GM12878 (cell line): Measurements from ENCODE around the gene FTMT. TPM values are rescaled to one million over a fixed set of nuclear protein-coding genes. Genes with fewer than 3 reads are reported as not detected.

ENCODE experiments used
- ATAC-seq: fragments of 200-7000 bp; cut with Tn5 transposase; 3 replicates; pipeline ENCODE4 v1.9.1; 2020; ENCODE audit warnings: mild to moderate bottlenecking, moderate library complexity
- BruUV-seq: library from RNA; stranded (reverse); fragments of 400-500 nt; replicated peaks from 2 replicates; lab custom pipeline; 2021; lab: Mats Ljungman, UMichigan
- CTCF ChIA-PET: fragments of 300-600 bp; sonication (Branson Sonifier 250); formaldehyde crosslinking; extraction: SDS; loops from one replicate; lab custom pipeline; 2021; ENCODE audit warnings: inconsistent platforms; lab: Yijun Ruan, JAX
- POLR2A ChIA-PET: fragments of 350-600 bp; formaldehyde crosslinking; extraction: SDS; loops from one replicate; lab custom pipeline; 2021; ENCODE audit warnings: inconsistent platforms; lab: Charles Lee
- RAD21 ChIA-PET: fragments of 300-600 bp; sonication (Branson Sonifier 250); formaldehyde crosslinking; loops from one replicate; lab custom pipeline; 2023; ENCODE audit warnings: antibody characterized with exemption; ENCODE audit not compliant: unreplicated experiment; lab: Charles Lee
- SMC1A ChIA-PET: fragments of 300-600 bp; sonication (Branson Sonifier 250); formaldehyde crosslinking; loops from one replicate; lab custom pipeline; 2023; ENCODE audit not compliant: unreplicated experiment, uncharacterized antibody; lab: Charles Lee
- DNase-seq: peaks from one replicate; pipeline ENCODE4 v3.0.0-alpha.2; 2011; ENCODE audit warnings: low read depth, low spot score
- FAIRE-seq: peaks from 3 replicates; lab custom pipeline; 2011; peaks lifted over from hg19 to GRCh38; lab: Jason Lieb, UNC
- H2AFZ ChIP-seq: 2 replicates; pipeline ENCODE4 v1.6.0; 2011; ENCODE audit warnings: low read depth, low read length, control low read depth; ENCODE audit not compliant: control insufficient read depth
- H3K27ac ChIP-seq: 2 replicates; pipeline ENCODE4 v1.5.1; 2011; ENCODE audit warnings: control low read depth; ENCODE audit not compliant: control insufficient read depth, insufficient read depth
- H3K27me3 ChIP-seq, 2 experiments: replicated peaks in 1 of 2; 2 replicates each; pipeline versions ENCODE4 v1.6.0 to v1.6.1; 2011; ENCODE audit warnings: low read length in 1 of 2; ENCODE audit not compliant: control insufficient read depth in 2 of 2, insufficient read depth in 2 of 2
- H3K36me3 ChIP-seq, 2 experiments: 2 replicates each; pipeline ENCODE4 v1.5.1; 2011; ENCODE audit warnings: low read length in 1 of 2; ENCODE audit not compliant: control insufficient read depth in 2 of 2, insufficient read depth in 2 of 2
- H3K4me1 ChIP-seq: 2 replicates; pipeline ENCODE4 v1.6.1; 2011; ENCODE audit warnings: mild to moderate bottlenecking, low read length, moderate library complexity, mixed read lengths; ENCODE audit not compliant: control insufficient read depth, insufficient read depth
- H3K4me2 ChIP-seq: 2 replicates; pipeline ENCODE4 v1.6.0; 2011; ENCODE audit warnings: control low read depth; ENCODE audit not compliant: control insufficient read depth, insufficient read depth
- H3K4me3 ChIP-seq: fragments of 200-600 bp; sonication (generic); 2 replicates; pipeline ENCODE4 v1.5.1; 2016
- H3K79me2 ChIP-seq: 2 replicates; pipeline ENCODE4 v1.6.0; 2011; ENCODE audit warnings: low read length; ENCODE audit not compliant: control insufficient read depth, insufficient read depth
- H3K9ac ChIP-seq: 2 replicates; pipeline ENCODE4 v1.8.0; 2011; ENCODE audit warnings: low read length, control low read depth, mixed read lengths; ENCODE audit not compliant: control insufficient read depth, insufficient read depth
- H3K9me3 ChIP-seq: replicated peaks from 3 replicates; pipeline ENCODE4 v1.5.1; 2011; ENCODE audit warnings: mild to moderate bottlenecking, low read length; ENCODE audit not compliant: control insufficient read depth, insufficient read depth
- H4K20me1 ChIP-seq: 2 replicates; pipeline ENCODE4 v1.6.0; 2011; ENCODE audit not compliant: control insufficient read depth, insufficient read depth
- ASH2L ChIP-seq: fragments of 300-600, 200-600 bp; sonication (generic); IDR thresholded peaks from 2 replicates; pipeline ENCODE4 v1.6.1; 2017; ENCODE audit warnings: low read depth, mild to moderate bottlenecking, borderline replicate concordance
- CBFB ChIP-seq: IDR thresholded peaks from 2 replicates; pipeline ENCODE4 v1.6.1; 2016; ENCODE audit warnings: antibody characterized with exemption, low read depth
- CHD2 ChIP-seq: IDR thresholded peaks from 2 replicates; pipeline ENCODE4 v1.6.1; 2011; ENCODE audit warnings: low read depth, low read length, improper control_type of control experiment, borderline replicate concordance
- CHD4 ChIP-seq: fragments of 200-600 bp; sonication (generic); IDR thresholded peaks from 2 replicates; pipeline ENCODE4 v1.6.1; 2016; ENCODE audit warnings: mild to moderate bottlenecking
- EGR1 ChIP-seq, 2 experiments: IDR thresholded peaks; 1 replicate in 1 of 2; 2 replicates in 1 of 2; pipeline ENCODE4 v1.6.1; 2011 to 2012; ENCODE audit warnings: low read depth in 2 of 2, low read length in 2 of 2, borderline replicate concordance in 1 of 2, mild to moderate bottlenecking in 1 of 2, moderate library complexity in 1 of 2
- FOS ChIP-seq: IDR thresholded peaks from 3 replicates; pipeline ENCODE4 v1.6.1; 2011; ENCODE audit warnings: borderline replicate concordance; ENCODE audit not compliant: insufficient read length; ENCODE audit errors: extremely low read depth
- MEF2B ChIP-seq: fragments of 450-650 bp; IDR thresholded peaks from 2 replicates; pipeline ENCODE4 v1.6.1; 2018; ENCODE audit warnings: mild to moderate bottlenecking, moderate library complexity; ENCODE audit not compliant: partially characterized antibody, poor library complexity, severe bottlenecking
- POLR2AphosphoS2 ChIP-seq: IDR thresholded peaks from 2 replicates; pipeline ENCODE4 v1.6.1; 2011; ENCODE audit warnings: low read depth, mild to moderate bottlenecking, low read length, improper control_type of control experiment, moderate library complexity
- YY1 ChIP-seq: IDR thresholded peaks from 2 replicates; pipeline ENCODE4 v1.6.1; 2011; ENCODE audit warnings: low read depth, mild to moderate bottlenecking, low read length
- ZNF217 ChIP-seq: fragments of 450-650 bp; IDR thresholded peaks from 2 replicates; pipeline ENCODE4 v1.6.1; 2017; ENCODE audit warnings: antibody characterized with exemption, mild to moderate bottlenecking
- ZNF274 ChIP-seq: IDR thresholded peaks from one replicate; pipeline ENCODE4 v1.8.0; 2011; ENCODE audit not compliant: insufficient read length, insufficient read depth
- in situ Hi-C: fragments of 300-500 bp; cut with MboI; formaldehyde crosslinking; loops from 9 replicates; pipeline ENCODE4 v1.14.3; 2018; ENCODE audit warnings: mixed read lengths
- intact Hi-C: fragments of 100-400 bp; cut with micrococcal nuclease; formaldehyde crosslinking; loops from one replicate; pipeline ENCODE4 v1.14.2; 2022; ENCODE audit not compliant: unreplicated experiment
- polyA plus RNA-seq, 11 experiments: library from polyadenylated mRNA; depleted of rRNA in 4 of 11; unstranded in 6 of 11; stranded (reverse) in 5 of 11; fragments of >200 nt; fragmentation: Nextera tagmentation in 4 of 11; fragmentation: Illumina TruSeq in 1 of 11; extraction: Ambion mirVana in 4 of 11; extraction: Trizol in 1 of 11; gene quantifications; 1 replicate in 1 of 11; 2 replicates in 10 of 11; pipeline versions ENCODE4 v1.2.1 to v1.2.3, GENCODE V29; 2011 to 2016; ENCODE audit warnings: inconsistent platforms in 2 of 11, missing spikeins in 2 of 11, low read depth in 1 of 11
- total RNA-seq, 4 experiments: library from RNA; depleted of rRNA in 3 of 4; stranded (reverse); fragments of >200 nt in 3 of 4; fragmentation: Illumina TruSeq in 1 of 4; extraction: Trizol in 1 of 4; gene quantifications; 2 replicates each; pipeline versions ENCODE4 v1.2.1 to v1.2.3, GENCODE V29; 2013 to 2021
- TF ChIP-seq, protein P1 (sequence below): fragments of 450-650 bp; formaldehyde crosslinking; IDR thresholded peaks from 2 replicates; pipeline ENCODE4 v1.5.0; 2022; ENCODE audit warnings: mild to moderate bottlenecking, missing genetic modification characterization
- TF ChIP-seq, protein P2 (sequence below): IDR thresholded peaks from 2 replicates; pipeline ENCODE4 v1.6.1; 2012; ENCODE audit warnings: low read depth, low read length, improper control_type of control experiment
- TF ChIP-seq, protein P3 (sequence below): fragments of 450-650 bp; IDR thresholded peaks from 2 replicates; pipeline ENCODE4 v1.6.1; 2018; ENCODE audit warnings: mild to moderate bottlenecking, low read depth, moderate library complexity; ENCODE audit not compliant: partially characterized antibody
- TF ChIP-seq, protein P4 (sequence below): fragments of 450-650 bp; formaldehyde crosslinking; IDR thresholded peaks from 2 replicates; pipeline ENCODE4 v1.4.0; 2020; ENCODE audit warnings: mild to moderate bottlenecking, moderate library complexity

FTMT gene
- total and polyA plus RNA-seq, 10 of the 15 experiments (the other 5 are each of a cell fraction or from before 2014, with no cell fraction given): not detected

DNA sequence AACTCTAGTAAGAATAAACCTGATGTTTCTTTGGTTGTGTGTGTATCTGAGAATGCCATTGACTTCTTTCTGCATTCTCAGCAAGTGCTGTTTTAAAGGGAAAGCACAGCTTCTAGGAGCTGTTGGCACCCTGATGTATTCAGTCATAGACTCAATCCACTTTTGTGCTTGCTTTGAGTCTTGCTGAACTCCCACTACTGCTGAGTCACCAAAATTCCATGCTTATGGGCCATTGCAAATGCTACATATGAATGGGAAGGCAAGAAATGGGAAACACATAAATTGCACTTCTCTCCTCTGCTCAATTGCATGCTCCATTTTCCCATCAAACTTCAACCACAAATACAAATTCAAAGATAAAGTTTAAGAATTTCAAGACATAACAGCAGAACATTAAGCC lies 9.8 kb upstream of the FTMT start:
- H3K9ac ChIP-seq: no peak overlapping the region
- ChIA-PET CTCF (no interaction called here), POLR2A (no interaction called here), SMC1A (interaction anchor here (0.7 kb wide), 1 partner anchor 19 kb away, joined by 3 read pairs; no protein-coding TSS in a partner anchor), RAD21 (no interaction called here)
- H3K4me2 ChIP-seq: no peak overlapping the region
- in situ Hi-C loops (no loop called here), intact Hi-C loops (no loop called here)
- no peaks in the 10 kb centered on the region for H4K20me1 ChIP-seq
- no TSS peak for BruUV-seq
- H2AFZ ChIP-seq: no peak overlapping the region
- FAIRE-seq (no peak), ATAC-seq (no peak), DNase-seq (no peak)
- no peak overlapping the region for H3K4me3 ChIP-seq
- no peaks in the 10 kb centered on the region for H3K79me2 ChIP-seq
- H3K27ac ChIP-seq: no peak overlapping the region
- H3K4me1 ChIP-seq: no peaks in the 10 kb centered on the region
- H3K27me3 ChIP-seq: no peaks in the 10 kb centered on the region; a peak in 1 of 4 replicates
- no peaks in the 10 kb centered on the region for H3K36me3 ChIP-seq
- no peaks in the 10 kb centered on the region for H3K9me3 ChIP-seq
- TF ChIP-seq, protein P1, sequence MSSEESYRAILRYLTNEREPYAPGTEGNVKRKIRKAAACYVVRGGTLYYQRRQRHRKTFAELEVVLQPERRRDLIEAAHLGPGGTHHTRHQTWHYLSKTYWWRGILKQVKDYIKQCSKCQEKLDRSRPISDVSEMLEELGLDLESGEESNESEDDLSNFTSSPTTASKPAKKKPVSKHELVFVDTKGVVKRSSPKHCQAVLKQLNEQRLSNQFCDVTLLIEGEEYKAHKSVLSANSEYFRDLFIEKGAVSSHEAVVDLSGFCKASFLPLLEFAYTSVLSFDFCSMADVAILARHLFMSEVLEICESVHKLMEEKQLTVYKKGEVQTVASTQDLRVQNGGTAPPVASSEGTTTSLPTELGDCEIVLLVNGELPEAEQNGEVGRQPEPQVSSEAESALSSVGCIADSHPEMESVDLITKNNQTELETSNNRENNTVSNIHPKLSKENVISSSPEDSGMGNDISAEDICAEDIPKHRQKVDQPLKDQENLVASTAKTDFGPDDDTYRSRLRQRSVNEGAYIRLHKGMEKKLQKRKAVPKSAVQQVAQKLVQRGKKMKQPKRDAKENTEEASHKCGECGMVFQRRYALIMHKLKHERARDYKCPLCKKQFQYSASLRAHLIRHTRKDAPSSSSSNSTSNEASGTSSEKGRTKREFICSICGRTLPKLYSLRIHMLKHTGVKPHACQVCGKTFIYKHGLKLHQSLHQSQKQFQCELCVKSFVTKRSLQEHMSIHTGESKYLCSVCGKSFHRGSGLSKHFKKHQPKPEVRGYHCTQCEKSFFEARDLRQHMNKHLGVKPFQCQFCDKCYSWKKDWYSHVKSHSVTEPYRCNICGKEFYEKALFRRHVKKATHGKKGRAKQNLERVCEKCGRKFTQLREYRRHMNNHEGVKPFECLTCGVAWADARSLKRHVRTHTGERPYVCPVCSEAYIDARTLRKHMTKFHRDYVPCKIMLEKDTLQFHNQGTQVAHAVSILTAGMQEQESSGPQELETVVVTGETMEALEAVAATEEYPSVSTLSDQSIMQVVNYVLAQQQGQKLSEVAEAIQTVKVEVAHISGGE (CRISPR knock-in tag): no peak
- TF ChIP-seq POLR2AphosphoS2 (no peak), EGR1 (IDR thresholded peaks at IDR 0.05; ENCODE audit: borderline replicate concordance in 1 of 2, low read depth in 2 of 2, low read length in 2 of 2) (no peak), ASH2L (no peak), MEF2B (no peak), ZNF217 (no peak), CHD4 (no peak), CBFB (no peak), CHD2 (no peak), FOS (no peak), YY1 (no peak), ZNF274 (no peak)
- TF ChIP-seq, protein P2, sequence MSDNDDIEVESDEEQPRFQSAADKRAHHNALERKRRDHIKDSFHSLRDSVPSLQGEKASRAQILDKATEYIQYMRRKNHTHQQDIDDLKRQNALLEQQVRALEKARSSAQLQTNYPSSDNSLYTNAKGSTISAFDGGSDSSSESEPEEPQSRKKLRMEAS: no peak
- TF ChIP-seq, protein P3, sequence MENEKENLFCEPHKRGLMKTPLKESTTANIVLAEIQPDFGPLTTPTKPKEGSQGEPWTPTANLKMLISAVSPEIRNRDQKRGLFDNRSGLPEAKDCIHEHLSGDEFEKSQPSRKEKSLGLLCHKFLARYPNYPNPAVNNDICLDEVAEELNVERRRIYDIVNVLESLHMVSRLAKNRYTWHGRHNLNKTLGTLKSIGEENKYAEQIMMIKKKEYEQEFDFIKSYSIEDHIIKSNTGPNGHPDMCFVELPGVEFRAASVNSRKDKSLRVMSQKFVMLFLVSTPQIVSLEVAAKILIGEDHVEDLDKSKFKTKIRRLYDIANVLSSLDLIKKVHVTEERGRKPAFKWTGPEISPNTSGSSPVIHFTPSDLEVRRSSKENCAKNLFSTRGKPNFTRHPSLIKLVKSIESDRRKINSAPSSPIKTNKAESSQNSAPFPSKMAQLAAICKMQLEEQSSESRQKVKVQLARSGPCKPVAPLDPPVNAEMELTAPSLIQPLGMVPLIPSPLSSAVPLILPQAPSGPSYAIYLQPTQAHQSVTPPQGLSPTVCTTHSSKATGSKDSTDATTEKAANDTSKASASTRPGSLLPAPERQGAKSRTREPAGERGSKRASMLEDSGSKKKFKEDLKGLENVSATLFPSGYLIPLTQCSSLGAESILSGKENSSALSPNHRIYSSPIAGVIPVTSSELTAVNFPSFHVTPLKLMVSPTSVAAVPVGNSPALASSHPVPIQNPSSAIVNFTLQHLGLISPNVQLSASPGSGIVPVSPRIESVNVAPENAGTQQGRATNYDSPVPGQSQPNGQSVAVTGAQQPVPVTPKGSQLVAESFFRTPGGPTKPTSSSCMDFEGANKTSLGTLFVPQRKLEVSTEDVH: no peak
- TF ChIP-seq, protein P4, sequence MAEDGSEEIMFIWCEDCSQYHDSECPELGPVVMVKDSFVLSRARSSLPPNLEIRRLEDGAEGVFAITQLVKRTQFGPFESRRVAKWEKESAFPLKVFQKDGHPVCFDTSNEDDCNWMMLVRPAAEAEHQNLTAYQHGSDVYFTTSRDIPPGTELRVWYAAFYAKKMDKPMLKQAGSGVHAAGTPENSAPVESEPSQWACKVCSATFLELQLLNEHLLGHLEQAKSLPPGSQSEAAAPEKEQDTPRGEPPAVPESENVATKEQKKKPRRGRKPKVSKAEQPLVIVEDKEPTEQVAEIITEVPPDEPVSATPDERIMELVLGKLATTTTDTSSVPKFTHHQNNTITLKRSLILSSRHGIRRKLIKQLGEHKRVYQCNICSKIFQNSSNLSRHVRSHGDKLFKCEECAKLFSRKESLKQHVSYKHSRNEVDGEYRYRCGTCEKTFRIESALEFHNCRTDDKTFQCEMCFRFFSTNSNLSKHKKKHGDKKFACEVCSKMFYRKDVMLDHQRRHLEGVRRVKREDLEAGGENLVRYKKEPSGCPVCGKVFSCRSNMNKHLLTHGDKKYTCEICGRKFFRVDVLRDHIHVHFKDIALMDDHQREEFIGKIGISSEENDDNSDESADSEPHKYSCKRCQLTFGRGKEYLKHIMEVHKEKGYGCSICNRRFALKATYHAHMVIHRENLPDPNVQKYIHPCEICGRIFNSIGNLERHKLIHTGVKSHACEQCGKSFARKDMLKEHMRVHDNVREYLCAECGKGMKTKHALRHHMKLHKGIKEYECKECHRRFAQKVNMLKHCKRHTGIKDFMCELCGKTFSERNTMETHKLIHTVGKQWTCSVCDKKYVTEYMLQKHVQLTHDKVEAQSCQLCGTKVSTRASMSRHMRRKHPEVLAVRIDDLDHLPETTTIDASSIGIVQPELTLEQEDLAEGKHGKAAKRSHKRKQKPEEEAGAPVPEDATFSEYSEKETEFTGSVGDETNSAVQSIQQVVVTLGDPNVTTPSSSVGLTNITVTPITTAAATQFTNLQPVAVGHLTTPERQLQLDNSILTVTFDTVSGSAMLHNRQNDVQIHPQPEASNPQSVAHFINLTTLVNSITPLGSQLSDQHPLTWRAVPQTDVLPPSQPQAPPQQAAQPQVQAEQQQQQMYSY (CRISPR knock-in tag): no peak
